GM21825 (cell line): ENCODE data around the gene GPC1.

Source experiments
- ATAC-seq: cut with Tn5 transposase; IDR thresholded peaks from one replicate; pipeline ENCODE4 v1.9.1; 2021; ENCODE audit warnings: mild to moderate bottlenecking, moderate library complexity; ENCODE audit not compliant: unreplicated experiment

The GPC1 gene

GRCh38 chr2:240429341-240429871 lies 6.1 kb upstream of the GPC1 start:
- ATAC-seq = no peak

DNA sequence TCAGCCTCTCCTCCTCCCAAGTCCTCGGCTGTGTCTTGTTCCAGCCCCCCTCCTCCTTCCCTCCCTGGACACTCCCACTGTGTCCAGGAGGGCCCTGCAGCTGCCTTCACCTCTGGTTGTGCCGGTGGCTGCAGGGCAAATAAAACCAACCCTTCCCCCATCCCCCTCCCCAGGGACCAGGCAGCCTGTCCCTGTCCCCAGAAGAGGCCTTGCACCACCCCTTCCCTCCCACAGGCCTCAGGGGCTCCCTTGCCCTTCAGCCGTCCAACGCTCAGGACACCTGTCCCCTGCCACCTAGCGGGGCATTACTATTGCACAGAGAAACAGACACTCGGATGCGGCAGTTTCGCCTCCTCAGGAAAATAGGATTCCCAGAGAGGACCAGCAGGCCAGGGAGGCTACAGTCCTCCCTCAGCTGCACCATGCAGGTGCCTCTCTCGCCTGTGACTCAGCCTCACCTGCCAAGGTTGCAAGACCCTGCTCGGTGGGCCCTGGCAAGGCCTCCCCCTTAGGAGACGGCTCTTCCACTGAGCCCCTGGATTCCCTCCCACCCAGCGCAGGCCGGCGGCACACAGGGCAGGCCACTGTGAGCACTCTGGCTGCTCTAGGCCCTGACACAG lies 5.5 kb upstream of the GPC1 start:
- ATAC-seq = no peak

- ATAC-seq = no peak
These were observed 4.9 kb upstream of the GPC1 start for GRCh38 chr2:240430595-240430994.

DNA sequence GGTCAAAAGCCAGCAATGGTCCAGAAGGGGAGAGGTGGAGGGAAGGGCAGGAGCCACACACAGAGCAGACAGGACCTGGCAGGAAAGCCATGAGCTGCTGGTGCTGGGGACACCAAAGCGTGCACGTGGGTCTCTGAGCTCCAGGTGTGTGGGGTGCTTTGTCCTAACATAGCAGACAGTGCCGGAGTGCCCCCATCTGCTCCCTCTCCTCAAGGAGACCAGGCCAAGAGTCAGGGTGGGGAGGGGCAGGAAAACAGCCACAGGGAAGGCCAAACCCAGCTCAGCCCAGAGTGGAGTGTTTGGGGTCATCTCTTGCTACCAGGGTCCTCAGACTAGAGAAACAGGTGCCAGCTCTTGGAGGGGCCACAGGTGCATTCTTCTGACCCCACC lies 4.2 kb upstream of the GPC1 start:
- no peak for ATAC-seq

- ATAC-seq = no peak
These were observed 3.6 kb upstream of the GPC1 start for GRCh38 chr2:240431661-240432424.

GRCh38 chr2:240432430-240432819 lies 3.0 kb upstream of the GPC1 start:
- ATAC-seq = no peak

DNA sequence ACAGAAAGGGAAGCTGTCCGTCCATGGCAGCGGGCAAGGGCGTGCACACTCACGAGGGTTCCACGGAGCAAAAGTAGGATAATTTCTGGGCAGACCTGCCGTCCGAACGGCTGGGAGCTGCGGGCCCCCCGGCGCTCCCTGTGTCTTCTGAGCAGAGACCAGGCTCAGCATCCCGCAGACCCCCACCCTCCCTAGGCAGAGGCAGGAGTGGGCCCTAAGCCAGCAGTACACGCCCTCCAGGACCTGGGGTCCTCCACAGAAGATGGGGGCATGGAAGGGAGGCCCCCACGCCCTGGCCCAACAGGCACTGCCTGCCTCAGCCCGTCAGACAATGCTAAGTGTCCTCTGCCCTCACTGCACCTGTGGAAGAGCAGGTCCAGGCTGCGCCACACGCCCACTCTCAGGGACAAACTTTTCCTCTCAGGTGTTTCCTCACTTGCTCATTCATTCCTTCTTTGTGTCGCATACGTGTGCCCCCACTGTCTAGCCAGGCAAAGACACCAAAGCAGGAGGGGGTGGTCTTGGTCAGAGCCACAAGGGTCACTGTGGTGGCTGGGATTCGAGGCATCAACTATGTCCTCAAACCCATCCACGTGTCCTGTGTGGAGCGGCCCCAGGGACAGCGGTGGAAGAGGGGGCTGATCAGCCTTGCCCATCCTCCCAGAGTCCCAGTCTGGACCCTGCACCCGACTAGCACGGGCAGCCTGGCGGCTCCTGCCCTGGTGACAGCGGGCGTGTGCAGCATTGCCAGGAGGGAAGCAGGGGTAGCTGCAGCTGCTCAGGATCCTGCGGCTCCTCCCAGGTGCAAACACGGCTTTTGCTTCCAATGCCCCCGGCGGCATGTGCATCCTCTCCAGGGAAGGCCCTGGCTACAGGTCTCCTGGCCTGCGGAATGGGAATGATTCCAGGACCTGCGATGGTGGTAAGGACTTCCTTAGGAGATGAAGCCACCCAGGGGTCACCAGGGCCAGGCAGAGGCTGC lies 2.4 kb upstream of the GPC1 start:
- no peak for ATAC-seq

GRCh38 chr2:240433973-240434727 lies 1.3 kb upstream of the GPC1 start:
- ATAC-seq = no peak

DNA sequence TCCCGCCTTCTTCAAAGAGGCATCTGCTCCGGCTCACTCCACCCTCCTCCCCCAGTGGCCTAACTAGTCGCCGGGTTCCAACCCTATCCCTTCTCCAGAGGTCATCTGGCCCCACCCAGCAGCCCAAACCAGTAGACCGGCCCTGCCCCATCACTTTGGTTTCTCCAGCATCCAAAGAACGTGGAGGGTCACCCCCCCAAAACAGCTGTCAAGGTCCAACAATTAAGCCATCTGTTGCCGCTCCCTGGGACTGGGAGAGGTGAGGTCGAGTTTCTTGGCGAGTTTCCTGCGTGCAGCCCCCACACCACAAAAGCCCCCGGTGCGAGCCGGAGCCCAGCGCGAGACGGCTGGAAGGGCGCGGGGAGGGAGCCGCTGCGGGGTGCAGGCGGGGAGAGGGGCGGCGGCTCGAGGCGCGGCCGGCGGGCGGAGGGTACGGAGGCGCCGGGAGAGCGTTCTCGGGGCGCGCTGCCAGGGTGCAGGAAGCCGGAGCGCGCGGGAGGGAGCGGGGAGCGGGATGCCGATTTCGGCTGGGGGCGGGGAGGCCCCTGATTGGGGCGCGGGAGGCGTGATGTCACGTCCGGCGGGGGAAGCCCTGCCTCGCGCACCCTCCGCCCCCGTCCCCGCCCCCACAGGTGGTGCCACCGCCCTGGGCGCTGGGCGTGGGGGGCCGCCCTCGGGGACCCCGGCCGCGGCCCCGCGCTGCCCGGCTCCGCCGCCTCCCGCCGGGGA lies 571 bp upstream of the GPC1 start:
- ATAC-seq = peak; percentile 42

- no peak for ATAC-seq
These were observed 652 bp downstream of the GPC1 start for GRCh38 chr2:240435948-240436682.

DNA sequence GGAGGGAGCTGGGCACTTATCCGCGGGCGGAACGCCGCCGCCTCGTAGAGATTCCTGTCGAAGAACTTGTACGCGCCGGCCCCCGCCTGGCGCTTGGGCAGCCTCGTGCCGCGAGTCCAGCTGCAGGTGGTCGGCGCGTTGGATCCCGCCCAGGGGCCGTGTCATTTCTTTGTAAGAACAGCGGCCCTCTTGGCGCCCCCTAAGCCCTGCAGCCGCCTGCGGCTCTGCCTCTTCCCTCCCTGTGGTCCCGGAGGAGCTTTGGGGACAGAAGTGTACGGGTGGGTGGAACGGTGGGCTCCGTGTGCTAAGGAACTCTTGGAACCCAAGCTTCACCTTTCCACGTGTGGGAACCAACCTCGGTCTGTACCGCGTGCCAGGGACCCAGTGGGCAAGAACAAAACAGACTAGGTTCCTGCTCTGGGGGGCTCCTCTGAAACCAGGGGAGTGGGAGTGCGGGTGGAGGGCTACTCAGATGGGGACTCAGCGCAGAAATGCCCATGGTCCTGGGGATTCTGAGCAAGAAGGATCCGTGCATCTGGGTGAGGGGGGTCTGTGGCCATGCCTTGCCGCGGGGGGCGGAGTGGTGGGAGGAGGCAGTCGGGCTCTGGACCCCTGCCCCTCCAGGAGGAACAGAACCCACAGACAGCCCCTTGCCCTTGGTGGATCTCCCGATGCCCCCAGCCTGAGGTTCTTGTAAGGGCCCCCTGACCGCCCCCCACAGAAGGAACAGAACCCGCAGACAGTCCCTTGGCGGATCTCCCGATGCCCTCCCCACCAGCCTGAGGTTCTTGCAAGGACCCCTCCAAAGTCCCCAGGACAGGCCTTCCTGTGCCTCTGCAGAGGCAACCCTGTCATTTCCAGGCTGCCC lies 1.5 kb downstream of the GPC1 start:
- no peak for ATAC-seq

- ATAC-seq = no peak
These were observed 2.0 kb downstream of the GPC1 start for GRCh38 chr2:240437551-240437860.

DNA sequence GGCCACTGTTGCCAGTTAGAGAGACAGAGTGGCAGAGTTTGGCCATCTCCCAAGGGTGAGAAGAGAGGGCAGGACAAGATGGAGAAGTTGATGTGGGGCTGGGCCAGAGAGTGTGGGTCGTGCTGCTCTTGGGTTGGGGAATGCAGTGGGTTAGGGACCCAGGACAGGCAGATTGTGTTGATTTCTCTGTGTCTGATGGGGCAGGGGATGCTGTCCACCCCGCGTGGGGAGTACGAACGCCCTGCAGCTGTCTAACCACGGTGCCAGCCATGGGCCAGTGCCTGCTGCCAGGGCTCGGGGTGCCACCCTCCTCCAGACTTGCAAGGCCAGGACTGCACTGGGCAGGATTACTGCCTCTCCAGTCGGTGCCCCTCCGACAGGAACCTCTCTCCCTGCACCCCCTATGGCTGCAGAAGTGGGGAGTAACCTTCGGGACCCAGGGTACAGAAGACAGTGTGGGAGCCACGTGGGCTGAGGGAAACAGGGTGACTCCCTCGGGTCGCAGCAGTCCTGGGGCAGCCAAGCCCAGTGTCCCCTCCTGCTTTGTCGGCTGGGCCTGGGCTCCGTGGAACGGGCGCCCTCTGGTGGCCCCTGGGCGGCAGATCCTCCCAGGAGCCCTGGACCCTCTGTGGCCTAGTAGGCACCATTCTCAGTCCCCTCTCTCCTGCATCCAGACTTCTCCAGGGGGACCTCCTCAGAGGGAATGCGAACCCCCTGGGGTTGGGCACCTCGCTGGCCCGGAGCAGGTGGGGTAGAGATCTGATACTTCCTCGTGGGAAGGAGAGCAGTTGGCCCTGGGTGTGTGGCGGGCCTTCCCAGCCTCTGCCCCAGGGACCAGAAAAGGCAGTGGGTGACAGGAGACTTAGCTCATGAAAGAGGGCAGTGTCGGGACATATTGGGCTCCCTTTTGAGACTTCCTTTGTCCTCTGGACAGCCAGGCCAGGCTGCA lies 2.7 kb downstream of the GPC1 start:
- ATAC-seq = no peak

DNA sequence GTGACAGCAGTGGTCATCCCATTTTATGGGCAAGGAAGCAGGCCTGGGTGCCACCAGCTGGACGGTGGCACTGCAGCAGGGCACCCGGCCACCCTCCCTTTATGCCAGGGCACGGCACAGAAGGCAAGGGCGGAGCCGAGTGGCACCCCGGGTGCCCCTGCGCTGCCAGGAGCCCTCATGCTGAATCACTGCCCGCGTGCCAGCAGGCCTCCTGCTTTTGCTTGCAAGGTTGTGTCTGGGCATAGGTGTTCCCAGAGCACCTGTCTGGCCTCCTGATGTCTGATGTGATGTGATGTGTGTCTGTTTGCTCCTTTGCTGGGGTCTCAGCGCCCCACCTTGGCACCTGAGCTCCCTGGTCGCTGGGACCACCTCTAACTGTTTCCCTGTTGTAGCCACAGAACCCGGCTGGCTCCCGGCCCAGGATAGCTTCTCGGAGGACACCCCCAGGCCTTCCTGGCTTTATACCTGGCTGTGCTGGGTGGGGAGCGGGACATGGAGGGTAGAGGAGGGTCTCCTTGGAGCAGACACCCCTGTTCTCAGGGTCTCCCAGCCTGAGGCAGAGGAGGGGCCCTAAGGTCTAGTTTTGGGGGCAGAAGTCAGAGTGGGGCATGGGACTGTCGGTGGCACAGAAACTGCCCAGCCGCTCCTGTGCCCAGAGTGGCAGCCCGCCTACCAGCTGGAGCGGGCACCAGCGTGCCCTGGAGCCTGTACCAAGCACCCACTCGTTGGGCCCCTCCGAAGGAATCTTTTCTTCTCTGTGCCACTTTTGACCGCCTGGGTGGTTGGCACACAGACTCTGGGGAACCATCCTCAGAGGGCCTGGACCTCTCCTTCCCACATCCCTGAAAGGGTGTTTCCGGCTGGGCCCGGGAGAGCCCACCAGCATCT lies 3.6 kb downstream of the GPC1 start:
- no peak for ATAC-seq

- no peak for ATAC-seq
These were observed 4.3 kb downstream of the GPC1 start for GRCh38 chr2:240439698-240440151.

DNA sequence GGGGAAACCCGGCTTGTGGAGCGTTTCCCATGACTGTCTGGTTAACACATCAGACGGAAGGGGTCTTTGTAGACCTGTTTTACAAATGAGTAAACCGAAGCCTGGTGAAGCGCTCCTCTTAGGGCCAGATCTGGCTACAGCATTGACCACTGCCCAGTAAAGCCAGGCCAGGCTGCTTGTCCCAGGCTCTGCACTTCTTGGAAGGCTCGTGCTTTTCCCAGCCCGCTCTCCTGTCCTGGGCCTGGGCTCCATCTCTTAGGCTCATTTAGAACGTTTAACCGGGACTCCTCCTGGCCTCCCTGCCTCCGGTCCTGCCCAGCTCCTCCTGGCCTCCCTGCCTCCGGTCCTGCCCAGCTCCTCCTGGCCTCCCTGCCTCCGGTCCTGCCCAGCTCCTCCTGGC lies 4.8 kb downstream of the GPC1 start:
- ATAC-seq = no peak
